Posterior vena cava (tissue), 2 donors: Measurements from ENCODE around the gene KCNK2. TPM values are rescaled to one million over a fixed set of nuclear protein-coding genes. Genes with fewer than 3 reads are reported as not detected.

Experiments
- DNase-seq: peaks from one replicate; pipeline ENCODE4 v3.0.0-alpha.2; 2020; ENCODE audit warnings: low spot score
- intact Hi-C, 2 donors: fragments of 100-400 bp; cut with DNase I; formaldehyde crosslinking; loops; one replicate each; pipeline versions ENCODE4 v1.14.1 to v1.14.2; 2022 to 2023
- total RNA-seq, 2 donors: library from RNA; stranded (reverse); fragmentation: NEBNext Ultra II Directional; extraction: Animal tissue kit (Norgen Biotek cat#: 25700); gene quantifications; one replicate each; pipeline ENCODE4 v1.2.1, GENCODE V29; 2021
- donor health status: DM: yes; HTN: yes; CAD: no.
- donor health status: DM: yes; HTN: yes; CAD: no.

Gene KCNK2
- total RNA-seq, 2 donors from 2014 or later = 8.7 to 15.7 TPM

DNA sequence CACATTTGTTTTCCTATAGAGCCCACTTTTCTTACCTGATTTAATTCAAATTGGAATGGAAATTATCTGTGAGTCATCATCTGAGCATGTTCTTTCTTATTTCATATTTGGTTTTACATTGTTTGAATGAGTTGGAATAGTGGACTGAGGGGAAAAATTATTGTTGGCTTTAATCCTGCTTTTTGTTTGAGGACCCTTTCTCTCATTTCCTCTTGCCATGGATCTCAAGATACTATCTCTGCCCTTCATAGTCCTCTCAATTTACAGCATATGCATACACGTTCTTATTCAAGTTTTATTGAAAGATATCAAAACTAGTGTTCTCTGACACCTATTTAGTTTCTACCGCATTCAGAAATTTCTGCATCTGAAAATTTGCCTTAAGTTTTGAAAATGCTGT lies 5.1 kb downstream of the KCNK2 start:
- intact Hi-C loops = no loop called here
- DNase-seq = no peak

DNA sequence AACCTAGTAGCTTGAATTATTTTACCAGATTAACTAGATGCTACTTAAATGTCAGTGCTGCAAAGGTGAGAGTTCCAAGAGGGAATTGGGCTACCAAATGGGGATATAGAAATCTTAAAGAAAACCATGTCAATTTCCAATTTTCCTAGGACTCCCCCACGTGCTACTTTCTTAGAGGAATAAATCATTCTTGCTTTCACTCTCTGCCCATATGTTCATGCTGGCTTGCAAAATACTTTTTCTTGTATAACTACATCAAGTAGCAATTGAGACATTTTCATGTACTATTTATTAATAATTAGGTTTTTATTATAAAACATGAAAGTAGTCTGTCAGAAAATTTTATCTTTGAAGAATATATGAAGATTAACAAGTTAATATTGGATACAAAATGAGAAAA lies 11.8 kb downstream of the KCNK2 start:
- intact Hi-C loops = no loop called here
- no peak for DNase-seq

DNA sequence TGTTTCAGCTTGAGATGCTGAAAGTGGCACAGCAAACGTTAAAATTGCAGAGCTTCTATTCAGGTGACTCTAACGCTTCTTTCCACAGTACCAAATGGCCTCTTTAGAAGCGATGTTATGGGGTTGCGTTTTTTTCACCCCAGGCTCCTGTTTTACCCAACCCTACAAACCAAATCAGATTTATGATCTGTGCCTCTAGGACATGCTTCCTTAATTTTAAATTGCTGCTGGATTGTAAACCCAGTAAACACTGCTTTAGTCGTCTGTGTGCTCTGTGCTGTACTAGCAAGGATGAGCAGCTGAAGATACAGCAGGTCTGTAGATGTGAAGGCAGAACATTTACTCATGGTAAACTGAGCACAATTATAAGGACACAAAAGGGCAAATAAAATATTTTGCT lies 13.0 kb downstream of the KCNK2 start:
- no peak for DNase-seq
- intact Hi-C loops = no loop called here

DNA sequence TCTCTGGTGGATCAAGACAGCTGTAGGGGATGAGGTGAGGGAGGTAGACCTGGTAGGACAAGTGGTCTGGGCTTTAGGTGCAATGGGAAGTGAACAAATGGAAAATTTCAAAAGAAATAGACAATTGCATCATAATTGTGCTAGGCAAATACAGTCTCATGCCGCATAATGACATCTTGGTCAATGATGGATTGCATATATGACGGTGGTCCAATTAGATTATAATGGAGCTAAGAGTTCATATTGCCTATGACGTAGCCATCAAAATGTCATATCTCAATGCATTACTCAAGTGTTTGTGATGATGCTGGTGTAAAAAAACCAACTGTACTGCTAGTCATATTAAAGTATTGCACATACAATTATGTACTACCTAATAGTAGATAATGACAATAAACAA lies 19.0 kb downstream of the KCNK2 start:
- intact Hi-C loops = no loop called here
- no peak for DNase-seq

DNA sequence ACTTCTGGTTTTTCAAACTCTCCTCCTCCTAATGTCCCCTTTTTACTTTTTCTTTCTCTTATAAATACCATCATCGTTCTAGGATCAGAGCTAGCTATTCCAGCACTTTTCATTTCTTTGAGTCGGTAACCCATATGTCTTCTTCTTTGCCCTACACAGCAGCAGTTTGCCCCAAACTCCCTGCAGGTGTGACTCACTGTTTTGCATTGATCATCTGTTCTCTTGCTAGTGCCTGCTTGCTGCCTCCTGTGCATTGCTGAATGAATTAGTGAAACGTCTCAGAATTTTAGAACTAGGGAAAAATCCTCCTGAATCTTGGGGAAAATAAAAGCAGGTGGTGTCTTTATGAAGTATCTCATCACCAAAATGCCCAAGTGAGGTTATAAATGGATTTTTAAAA lies 21.7 kb downstream of the KCNK2 start:
- no peak for DNase-seq
- intact Hi-C loops = no loop called here

DNA sequence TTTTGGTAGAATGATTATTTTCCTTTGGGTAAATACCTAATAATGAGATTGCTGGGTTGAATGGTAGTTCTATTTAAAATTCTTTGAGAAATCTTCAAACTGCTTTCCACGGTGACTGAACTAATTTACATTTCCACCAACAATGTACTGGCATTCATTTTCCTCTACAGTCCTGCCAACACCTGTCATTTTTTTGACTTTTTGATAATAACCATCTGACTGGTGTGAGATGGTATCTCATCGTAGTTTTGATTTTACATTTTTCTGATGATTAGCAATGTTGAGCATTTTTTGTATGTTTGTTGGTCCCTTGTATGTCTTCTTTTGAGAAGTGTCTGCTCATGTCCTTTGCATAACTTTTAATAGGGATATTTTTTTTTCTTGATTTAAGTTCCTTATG lies 23.5 kb downstream of the KCNK2 start:
- intact Hi-C loops = no loop called here
- no peak for DNase-seq

DNA sequence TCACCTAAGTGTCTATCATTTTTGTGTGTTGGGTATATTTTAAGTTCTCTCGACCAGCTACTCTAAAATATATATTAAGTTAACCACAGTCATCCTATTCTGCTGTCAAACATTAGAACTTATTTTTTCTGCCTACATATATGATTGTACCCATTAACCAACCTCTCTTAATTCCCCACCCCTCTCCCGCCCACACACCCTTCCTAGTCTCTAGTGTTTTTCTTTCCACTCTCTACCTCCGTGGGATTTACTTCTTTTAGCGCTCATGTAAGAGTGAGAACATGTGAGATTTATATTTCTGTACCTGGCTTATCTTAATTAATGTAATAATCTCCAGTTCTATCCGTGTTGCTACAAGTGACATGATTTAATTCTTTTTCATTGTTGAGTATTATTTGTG lies 26.6 kb downstream of the KCNK2 start:
- intact Hi-C loops = no loop called here
- DNase-seq = no peak

DNA sequence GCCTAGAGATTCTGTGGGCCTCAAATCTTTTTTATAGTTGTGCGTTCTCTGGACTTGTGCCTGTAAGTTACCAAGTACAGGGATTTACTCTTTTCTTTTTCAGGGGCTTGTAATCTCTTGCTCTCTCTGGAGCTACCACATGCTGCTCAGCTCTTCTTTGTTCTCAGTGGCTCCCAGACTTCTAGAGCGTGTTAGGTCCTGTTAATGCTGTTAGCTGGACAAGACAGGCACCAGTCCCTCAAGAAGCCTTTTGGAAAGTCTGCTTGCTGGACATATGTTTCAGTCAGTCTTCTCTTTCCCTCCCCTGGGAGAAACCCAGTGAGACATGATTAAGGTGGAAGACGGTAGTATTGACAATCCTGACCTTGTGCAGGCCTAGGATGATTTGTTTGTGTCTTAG lies 29.4 kb downstream of the KCNK2 start:
- no peak for DNase-seq
- intact Hi-C loops = no loop called here

DNA sequence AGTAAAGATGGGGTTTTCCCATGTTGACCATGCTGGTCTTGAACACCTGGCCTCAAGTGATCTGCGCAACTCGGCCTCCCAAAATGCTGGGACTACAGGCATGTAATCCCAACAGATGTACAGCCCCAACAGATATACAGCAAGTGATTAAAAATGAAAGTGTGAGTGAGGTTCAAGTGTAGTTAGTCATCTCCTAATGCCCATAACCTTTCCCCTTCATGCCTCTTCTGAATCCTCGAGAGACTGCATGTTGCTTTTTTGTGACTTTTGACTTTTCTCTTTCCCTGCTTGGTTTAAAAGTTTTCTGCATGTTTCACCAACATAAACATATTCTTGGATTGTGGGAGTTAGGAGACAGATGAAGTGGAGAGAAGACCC lies 31.2 kb downstream of the KCNK2 start:
- DNase-seq = no peak
- intact Hi-C loops = no loop called here

DNA sequence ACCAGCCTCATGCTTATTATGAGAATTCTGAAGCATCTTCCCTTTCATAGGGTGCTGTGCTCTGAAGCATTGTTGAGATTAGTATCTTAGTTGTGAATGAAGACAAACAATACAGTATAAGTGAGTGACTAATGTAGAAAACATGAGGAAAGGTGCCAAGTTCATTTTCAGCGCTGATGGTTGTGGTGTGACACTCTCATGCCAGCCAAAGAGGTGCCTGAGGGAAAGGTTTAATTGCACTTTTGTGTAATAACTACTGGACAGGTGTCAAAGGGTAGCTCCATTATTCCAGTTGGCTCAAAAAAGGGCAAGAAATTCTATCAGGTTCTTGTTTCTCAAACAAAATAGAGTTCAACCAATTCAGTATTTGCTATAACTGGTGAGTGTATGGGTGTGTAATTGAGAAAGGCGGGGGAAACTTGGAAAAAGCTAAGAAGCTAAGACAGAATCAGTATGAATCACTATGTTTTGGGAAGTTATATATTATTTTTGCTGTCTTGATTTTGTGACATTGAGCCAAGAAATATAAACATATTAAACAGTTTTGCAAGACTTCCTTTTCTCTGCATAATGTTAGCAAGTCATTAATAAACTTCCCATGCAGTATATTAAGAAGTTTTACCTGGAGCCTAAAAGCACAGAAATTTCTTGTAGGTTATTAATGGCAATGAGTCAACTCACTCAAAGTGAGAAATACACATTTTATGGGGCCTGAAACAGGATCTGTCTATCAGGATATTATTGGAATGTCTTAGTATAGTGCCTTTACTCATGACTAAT lies 31.8 kb downstream of the KCNK2 start:
- intact Hi-C loops = no loop called here

DNA sequence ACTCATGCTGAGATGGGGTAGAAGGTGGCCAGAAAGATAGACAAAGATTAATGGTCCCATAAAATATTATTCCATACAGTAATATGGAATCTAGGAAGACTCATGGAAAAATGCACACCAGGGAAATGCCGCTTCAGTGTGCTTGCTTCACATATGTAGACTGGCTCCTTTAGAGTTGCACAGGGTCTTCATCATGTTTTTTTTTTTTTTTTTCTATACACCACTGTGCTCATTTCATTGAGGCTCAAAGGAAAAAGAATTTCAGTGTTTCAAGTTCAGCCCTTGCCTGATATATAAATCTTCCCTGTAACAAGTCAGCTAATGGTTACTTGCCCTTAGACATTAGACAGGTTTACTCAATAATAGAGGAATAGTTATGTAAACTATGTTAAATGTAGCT lies 33.2 kb downstream of the KCNK2 start:
- no peak for DNase-seq
- intact Hi-C loops = no loop called here

More for the DNA sequence above, 31.8 kb downstream of the KCNK2 start:
- no peak for DNase-seq

DNA sequence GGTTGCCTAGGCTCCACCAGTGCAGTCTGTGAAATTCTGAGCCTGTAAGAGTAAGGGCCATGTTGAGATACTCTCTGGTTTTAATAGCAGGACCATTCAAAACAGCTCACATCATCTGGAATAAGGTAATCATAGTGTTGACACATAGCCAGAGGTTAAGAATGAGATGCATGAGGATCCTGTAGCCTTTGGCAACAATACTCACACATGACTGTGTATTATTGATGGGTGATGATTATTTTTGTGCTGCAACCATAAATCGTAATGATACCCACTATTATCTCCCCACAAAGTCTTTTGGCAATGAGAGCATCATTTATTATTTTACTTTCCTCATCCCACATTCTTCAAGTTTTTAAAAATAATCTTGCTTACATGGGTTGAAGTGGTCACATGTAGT lies 35.5 kb downstream of the KCNK2 start:
- no peak for DNase-seq
- intact Hi-C loops = no loop called here

DNA sequence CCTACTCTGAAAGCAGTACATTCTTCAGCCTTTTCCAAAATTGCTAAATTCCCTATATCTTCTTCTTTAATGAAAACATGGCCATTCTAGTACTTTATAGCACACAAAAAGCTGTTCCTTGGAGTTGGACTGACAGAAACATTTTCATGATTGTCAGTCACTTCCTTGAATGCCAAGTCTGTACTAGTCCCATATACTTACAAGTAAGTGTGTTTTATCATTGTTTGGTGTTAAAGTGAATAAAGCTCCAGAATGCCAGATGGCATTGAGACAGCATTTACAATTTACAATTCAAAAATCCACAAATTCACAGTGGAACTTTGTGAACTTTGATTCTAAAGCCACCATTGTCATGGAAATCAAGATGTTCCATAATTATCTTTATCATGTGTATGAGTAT lies 36.5 kb downstream of the KCNK2 start:
- intact Hi-C loops = no loop called here
- DNase-seq = no peak

DNA sequence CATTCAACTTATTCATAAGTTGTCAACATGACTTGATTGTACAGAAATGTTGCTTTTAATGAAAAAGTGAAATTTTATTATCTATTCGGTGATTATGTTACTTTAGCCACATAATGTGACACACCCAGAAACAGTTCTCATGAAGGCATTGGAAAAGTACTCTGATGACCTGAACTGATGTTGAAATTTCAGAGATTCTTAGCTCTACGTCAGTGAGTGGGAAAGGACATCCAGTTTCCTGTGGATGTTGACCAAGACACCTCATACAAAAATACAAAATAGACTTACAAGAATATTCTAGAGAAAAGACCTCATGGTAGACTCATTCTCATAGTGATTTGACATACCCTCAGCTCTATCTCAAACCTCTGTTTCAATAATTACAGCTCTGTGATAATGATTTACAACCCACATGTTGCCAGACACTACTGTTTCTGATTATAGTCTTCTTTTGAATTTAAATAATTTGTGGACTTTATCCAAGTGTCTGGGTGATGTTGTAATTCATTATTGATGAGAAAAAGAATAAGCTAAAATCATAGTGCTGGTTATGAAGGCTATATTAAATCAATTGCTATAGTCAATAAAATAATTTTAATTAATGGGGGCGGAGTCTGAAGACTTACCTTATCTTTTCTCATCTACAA lies 37.3 kb downstream of the KCNK2 start:
- DNase-seq = no peak
- intact Hi-C loops = no loop called here

DNA sequence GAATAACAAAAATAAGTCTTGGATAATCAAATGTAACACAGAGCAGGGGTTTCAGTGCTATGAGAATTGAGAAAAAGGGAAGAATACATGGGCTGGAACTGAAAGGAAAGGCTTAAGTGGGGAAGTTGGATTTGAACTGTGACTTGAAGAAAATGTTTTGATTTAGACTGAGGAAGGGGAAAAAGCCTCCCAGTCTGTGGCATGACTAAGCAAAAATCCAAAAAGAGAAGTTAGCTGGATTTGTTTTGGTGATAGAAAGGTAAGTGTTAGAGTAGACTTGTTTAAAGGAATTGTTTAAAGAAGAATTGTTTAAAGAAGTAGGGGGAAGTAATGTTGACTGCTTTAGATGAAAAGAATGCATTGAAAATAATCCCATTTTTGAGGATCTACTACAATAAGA lies 46.0 kb downstream of the KCNK2 start:
- intact Hi-C loops = no loop called here
- no peak for DNase-seq

DNA sequence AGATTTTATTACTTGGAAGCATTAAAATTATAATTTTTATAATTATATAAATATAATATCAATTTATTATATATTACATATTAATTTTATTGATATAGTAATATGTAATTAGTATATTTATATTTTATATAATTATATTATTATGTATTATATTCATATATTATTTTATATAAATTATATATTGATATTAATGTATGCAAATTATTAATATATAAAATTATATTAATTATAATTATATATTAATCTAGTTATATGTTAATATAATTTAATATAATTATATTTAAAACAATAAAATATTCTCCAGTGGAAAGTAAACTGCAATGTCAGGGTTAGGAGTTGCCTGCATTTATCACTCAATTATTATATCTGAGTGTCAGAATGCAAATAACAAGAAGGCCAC lies 48.8 kb downstream of the KCNK2 start:
- intact Hi-C loops = no loop called here
- DNase-seq = no peak

DNA sequence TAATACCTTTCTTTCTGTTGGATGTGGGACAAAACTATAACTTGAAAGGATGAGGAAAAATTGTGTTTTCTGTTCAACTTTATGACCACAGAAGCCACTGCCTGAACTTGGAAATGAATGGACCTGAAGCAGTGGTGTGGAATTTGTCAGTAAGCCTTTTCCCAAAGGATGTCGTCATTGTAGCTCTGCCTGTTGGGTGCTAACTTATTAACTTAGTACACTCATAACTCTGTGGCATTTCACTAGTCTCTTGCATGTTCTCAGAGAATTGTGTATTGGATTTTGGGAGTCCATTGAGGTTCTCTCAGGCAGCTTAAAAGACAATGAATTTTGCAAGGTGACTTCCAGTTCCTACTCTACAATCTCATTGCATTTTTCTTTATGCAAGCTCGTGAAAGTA lies 49.6 kb downstream of the KCNK2 start:
- no peak for DNase-seq
- intact Hi-C loops = no loop called here

DNA sequence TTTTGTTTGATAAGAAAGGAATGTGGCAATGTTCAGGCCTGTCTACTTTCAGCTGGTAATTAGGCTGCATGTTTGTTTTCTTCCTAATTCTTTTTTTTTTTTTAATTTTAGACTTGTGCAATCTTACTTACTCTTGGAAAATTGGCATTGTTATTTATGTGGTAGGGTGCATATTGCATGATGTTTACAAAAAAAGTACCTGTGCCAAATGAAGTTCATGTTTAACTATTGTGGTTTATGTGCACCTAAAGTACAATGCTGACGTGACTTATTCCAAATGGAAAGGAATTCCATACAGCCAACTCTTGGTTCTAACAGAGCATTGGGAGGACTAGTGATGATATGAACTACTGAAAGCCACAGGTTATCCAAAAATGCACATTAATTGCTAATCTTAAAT lies 51.0 kb downstream of the KCNK2 start:
- DNase-seq = no peak
- intact Hi-C loops = no loop called here

DNA sequence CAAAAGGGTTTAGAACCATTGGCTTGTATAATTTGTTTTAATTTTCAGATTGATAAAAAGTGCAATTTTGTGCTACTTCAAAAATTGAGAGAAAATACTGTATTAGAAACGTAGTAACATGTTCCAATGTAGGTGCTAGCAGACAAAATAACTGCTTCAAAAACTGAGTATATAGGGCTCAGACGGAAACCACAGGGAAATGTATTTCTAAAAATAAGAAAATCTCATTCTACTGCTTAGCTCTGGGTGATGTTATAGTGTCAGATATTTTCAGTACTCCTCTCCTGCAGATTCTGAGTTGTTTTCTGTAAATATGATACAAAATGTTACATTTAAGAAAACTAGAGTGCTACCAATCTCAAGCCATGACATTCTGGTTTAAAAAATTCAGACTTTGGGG lies 55.4 kb downstream of the KCNK2 start:
- intact Hi-C loops = no loop called here
- no peak for DNase-seq

DNA sequence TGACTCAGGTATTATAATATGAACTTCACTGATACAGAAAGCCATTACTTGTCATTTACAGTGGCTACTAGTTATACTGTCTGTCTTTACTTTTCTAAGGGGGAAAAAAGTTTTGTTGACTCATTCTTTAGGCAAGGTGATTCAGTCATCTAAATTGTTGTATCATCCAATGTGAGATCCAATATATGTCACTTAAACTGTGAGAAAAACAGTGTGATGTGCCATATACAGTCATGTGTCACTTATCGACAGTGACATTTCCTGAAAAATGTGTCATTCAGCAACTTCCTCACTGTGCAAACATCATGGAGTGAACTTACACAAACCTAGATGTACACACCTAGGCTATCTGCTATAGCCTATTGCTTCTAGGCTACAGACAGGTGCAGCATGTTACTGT lies 57.6 kb downstream of the KCNK2 start:
- no peak for DNase-seq
- intact Hi-C loops = no loop called here

DNA sequence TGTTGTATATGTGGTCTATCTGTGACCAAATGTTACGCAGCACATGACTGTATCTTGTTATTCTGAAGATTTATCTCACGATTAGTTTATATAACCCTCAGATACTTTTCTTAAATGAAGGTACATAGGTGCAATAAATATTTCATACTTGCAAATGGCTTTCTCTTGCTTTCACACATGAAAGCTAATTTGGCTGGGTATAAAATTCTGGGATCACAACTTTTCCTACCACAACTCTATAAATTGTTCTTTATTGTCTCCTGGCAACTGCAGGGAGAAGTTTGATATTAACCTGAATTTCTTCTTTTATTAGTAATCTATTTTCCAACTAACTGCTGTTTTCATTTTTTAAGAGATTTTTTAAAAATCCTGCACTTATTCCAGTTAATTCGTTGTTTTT lies 58.9 kb downstream of the KCNK2 start:
- no peak for DNase-seq
- intact Hi-C loops = no loop called here
